ENCODE data around the gene CD244.

DNA sequence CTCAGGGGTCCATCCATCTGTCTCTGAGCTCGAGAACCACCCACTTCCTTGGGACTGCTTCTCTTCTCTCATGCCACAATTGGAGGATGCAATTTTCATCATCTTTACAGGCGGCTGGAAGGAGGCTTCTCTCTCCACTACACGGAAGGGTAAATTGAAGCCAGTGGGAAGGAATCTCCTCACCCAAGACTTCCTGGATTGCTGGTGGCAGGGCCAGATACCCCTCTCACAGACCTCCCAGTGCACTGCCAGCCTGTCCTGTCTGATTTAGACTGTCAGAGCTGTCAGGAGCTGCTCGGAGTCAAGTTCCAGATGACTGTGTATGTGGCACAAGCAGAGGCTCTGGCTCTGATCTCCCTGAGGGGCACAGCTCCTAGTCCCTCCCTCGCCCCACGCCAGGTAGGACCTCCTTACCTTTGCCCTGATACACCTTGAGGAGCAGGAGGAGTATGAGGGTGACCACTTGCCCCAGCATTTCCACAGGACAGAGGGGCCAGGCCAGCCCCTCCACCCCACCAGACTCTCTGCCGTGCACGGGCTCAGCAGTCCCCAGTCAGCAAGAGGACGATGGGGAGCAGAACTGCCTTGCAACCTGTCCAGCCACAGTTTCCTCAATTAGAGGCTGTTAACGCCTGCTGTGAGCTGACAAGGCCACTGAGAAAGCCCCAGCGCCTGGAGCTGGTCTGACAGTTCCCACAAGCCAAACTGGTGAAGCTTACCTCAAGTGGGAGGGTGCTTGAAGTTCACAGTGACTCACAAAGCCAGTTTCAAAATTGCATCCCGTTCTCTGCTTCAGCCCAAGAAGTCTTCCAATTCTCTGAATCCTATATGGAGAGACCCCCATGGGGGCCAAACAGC lies at the start of gene CD244:
- no peak for TF ChIP-seq POLR2A (IDR thresholded peaks at IDR 0.05; ENCODE audit: low read depth, low read length)
- TF ChIP-seq POLR2AphosphoS5 (IDR thresholded peaks at IDR 0.05; ENCODE audit: low read depth, low read length) = no peak

Data from GM12892 (cell line).